ENCODE data around the gene CAMK2B.

DNA sequence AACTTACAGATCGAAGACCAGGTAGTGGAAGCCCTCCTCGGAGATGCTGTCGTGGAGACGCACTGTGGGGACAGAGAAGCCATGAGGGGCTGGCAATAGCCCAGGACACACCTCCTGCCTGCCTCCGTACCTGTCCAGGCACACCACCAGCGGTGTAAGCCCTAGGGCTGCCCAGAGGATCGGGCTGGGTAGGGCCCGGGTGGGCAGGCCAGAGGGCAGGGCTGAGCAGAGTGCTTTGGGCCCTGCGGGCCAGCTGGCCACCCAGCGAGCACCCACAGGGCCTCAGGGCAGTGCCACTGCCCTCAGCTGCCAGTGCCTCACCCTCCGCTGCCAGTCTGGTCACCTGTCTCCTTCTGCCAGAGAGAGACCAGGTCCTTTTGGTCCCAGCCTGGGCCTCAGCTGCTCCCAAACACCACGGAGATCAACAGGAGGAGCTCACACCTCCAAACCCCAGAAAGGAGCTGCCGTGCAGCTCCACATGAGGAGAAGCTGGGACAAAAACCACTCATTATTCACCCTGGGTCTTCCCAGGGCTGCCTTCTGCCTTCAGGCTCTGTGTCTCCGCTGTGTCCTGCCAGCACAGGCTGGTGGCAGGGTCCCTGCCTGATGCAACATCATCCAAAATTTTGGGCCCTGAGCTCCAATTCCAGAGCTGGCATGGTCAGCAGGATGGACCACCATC, 66.4 kb downstream of the CAMK2B start:
- TF ChIP-seq ZNF114 (CRISPR knock-in tag; IDR thresholded peaks at IDR 0.05): no peak
- TF ChIP-seq EZH2 (IDR thresholded peaks at IDR 0.05; ENCODE audit: low read depth, unreplicated experiment): no peak
- no peak for TF ChIP-seq CTCF (conservative IDR thresholded peaks at IDR 0.05; ENCODE audit: low read depth in 2 of 2)
- no peak for TF ChIP-seq NANOG (IDR thresholded peaks at IDR 0.05; ENCODE audit: borderline replicate concordance)

All from GM23338 (cell line).